HK-2 (cell line): ENCODE data around the gene SKA2.
"Not testable (repeated sequence)": the region's sequence is repeated elsewhere in the genome, so short reads cannot be mapped to it uniquely, and the experiment has no call there.

Experiments used
- DNase-seq: peaks from one replicate; pipeline ENCODE4 v3.0.0-alpha.2; 2018; ENCODE audit not compliant: unreplicated experiment

The SKA2 gene

GRCh38 chr17:59154721-59155438 is at the start of gene SKA2:
SKA2 (minus strand) TSS chr17:59155186; CDS start chr17:59155163, 23 bp downstream.
- DNase-seq: peak; percentile 99

GRCh38 chr17:59202320-59202719 is 47.3 kb upstream of the SKA2 start:
- DNase-seq: no peak

- no peak for DNase-seq
These were observed 44.4 kb upstream of the SKA2 start for GRCh38 chr17:59199398-59199797.

- DNase-seq: no peak
These were observed 38.4 kb upstream of the SKA2 start for GRCh38 chr17:59193336-59193862.

- no peak for DNase-seq
These were observed 35.8 kb upstream of the SKA2 start for GRCh38 chr17:59190806-59191205.

GRCh38 chr17:59186850-59187249 is 31.9 kb upstream of the SKA2 start:
- no peak for DNase-seq

GRCh38 chr17:59185997-59186396 is 31.0 kb upstream of the SKA2 start:
- DNase-seq: no peak

GRCh38 chr17:59181481-59181880 is 26.5 kb upstream of the SKA2 start:
- DNase-seq: no peak

- no peak for DNase-seq
These were observed 25.6 kb upstream of the SKA2 start for GRCh38 chr17:59180626-59181025.

- not testable (repeated sequence) for DNase-seq
These were observed 24.6 kb upstream of the SKA2 start for GRCh38 chr17:59179601-59180000.

- DNase-seq: no peak
These were observed 23.4 kb upstream of the SKA2 start for GRCh38 chr17:59178266-59178985.

- DNase-seq: no peak
These were observed 20.1 kb upstream of the SKA2 start for GRCh38 chr17:59175076-59175475.

GRCh38 chr17:59174671-59175070 is 19.7 kb upstream of the SKA2 start:
- no peak for DNase-seq

GRCh38 chr17:59172436-59173004 is 17.5 kb upstream of the SKA2 start:
- no peak for DNase-seq

- DNase-seq: no peak
These were observed 12.6 kb upstream of the SKA2 start for GRCh38 chr17:59167571-59168001.

- peak; percentile 23 for DNase-seq
These were observed 11.0 kb upstream of the SKA2 start for GRCh38 chr17:59165933-59166342.

GRCh38 chr17:59161477-59161876 is 6.5 kb upstream of the SKA2 start:
- DNase-seq: no peak

- DNase-seq: no peak
These were observed 5.4 kb upstream of the SKA2 start for GRCh38 chr17:59160157-59161025.

GRCh38 chr17:59155439-59156177 is 622 bp upstream of the SKA2 start, which contains the start of gene PRR11:
PRR11 (plus strand) TSS chr17:59155746; CDS start chr17:59169753, 14,007 bp downstream.
- peak; percentile 96 for DNase-seq

- DNase-seq: peak; percentile 72
These were observed 680 bp downstream of the SKA2 start for GRCh38 chr17:59154292-59154720.

GRCh38 chr17:59152925-59153324 is 2.1 kb downstream of the SKA2 start:
- no peak for DNase-seq
